Measurements from ENCODE around the gene KCTD16. TPM values are rescaled to one million over a fixed set of nuclear protein-coding genes. Genes with fewer than 3 reads are reported as not detected.

Gene KCTD16
- total RNA-seq, 1 donor from 2014 or later, result 4.8 TPM

- Mint-ChIP-seq H3K27me3 (ENCODE audit: low read depth) (peaks cover 33% of the 10 kb centered on the region), H3K9me3 (no peaks in the 10 kb centered on the region), H3K36me3 (no peaks in the 10 kb centered on the region), H3K27ac (no peak overlapping the region), H3K4me3 (peak overlapping the region; percentile 14), H3K4me1 (peaks cover 36% of the 10 kb centered on the region)
- TF ChIP-seq CTCF (IDR thresholded peaks at IDR 0.05; ENCODE audit: unreplicated experiment), result no peak
- DNase-seq (ENCODE audit: low spot score in 2 of 2, unreplicated experiment in 2 of 2), result no peak
Measured at GRCh38 chr5:144206141-144206540, 35.5 kb downstream of the KCTD16 start.

GRCh38 chr5:144207875-144208444 lies 37.3 kb downstream of the KCTD16 start:
- H3K27me3 Mint-ChIP-seq (ENCODE audit: low read depth), result peaks cover 36% of the 10 kb centered on the region
- TF ChIP-seq CTCF (IDR thresholded peaks at IDR 0.05; ENCODE audit: unreplicated experiment), result no peak
- H3K27ac Mint-ChIP-seq, result no peak overlapping the region
- H3K36me3 Mint-ChIP-seq, result no peaks in the 10 kb centered on the region
- no peaks in the 10 kb centered on the region for H3K9me3 Mint-ChIP-seq
- DNase-seq (ENCODE audit: low spot score in 2 of 2, unreplicated experiment in 2 of 2), result no peak
- peaks cover 24% of the 10 kb centered on the region for H3K4me1 Mint-ChIP-seq
- peak overlapping the region; percentile 38 for H3K4me3 Mint-ChIP-seq

- Mint-ChIP-seq H3K36me3 (no peaks in the 10 kb centered on the region), H3K4me1 (peaks cover 20% of the 10 kb centered on the region), H3K9me3 (no peaks in the 10 kb centered on the region), H3K27ac (no peak overlapping the region), H3K4me3 (no peak overlapping the region), H3K27me3 (ENCODE audit: low read depth) (peaks cover 46% of the 10 kb centered on the region)
- no peak for DNase-seq (ENCODE audit: low spot score in 2 of 2, unreplicated experiment in 2 of 2)
- no peak for TF ChIP-seq CTCF (IDR thresholded peaks at IDR 0.05; ENCODE audit: unreplicated experiment)
Measured at GRCh38 chr5:144209361-144209760, 38.7 kb downstream of the KCTD16 start.

GRCh38 chr5:144210655-144211054 lies 40.0 kb downstream of the KCTD16 start:
- Mint-ChIP-seq H3K27ac (no peak overlapping the region), H3K4me1 (peaks cover 11% of the 10 kb centered on the region)

GRCh38 chr5:144219869-144220268 lies 49.2 kb downstream of the KCTD16 start:
- Mint-ChIP-seq H3K4me1 (no peaks in the 10 kb centered on the region), H3K9me3 (no peaks in the 10 kb centered on the region)
- DNase-seq (ENCODE audit: low spot score in 2 of 2, unreplicated experiment in 2 of 2), result no peak

More at GRCh38 chr5:144210655-144211054, 40.0 kb downstream of the KCTD16 start:
- DNase-seq (ENCODE audit: low spot score in 2 of 2, unreplicated experiment in 2 of 2), result no peak
- H3K36me3 Mint-ChIP-seq, result no peaks in the 10 kb centered on the region
- TF ChIP-seq CTCF (IDR thresholded peaks at IDR 0.05; ENCODE audit: unreplicated experiment), result no peak
- H3K27me3 Mint-ChIP-seq (ENCODE audit: low read depth), result peaks cover 49% of the 10 kb centered on the region
- H3K9me3 Mint-ChIP-seq, result no peaks in the 10 kb centered on the region
- no peak overlapping the region for H3K4me3 Mint-ChIP-seq

More at GRCh38 chr5:144219869-144220268, 49.2 kb downstream of the KCTD16 start:
- Mint-ChIP-seq H3K27ac (no peak overlapping the region), H3K4me3 (no peak overlapping the region), H3K36me3 (no peaks in the 10 kb centered on the region), H3K27me3 (ENCODE audit: low read depth) (peaks cover 2% of the 10 kb centered on the region)
- TF ChIP-seq CTCF (IDR thresholded peaks at IDR 0.05; ENCODE audit: unreplicated experiment), result no peak

Data from mesothelial cell of epicardium (in vitro differentiated cells).